ENCODE data around the gene ZNRF3.
"Not testable (repeated sequence)": the region's sequence is repeated elsewhere in the genome, so short reads cannot be mapped to it uniquely, and the experiment has no call there.

The ZNRF3 gene

GRCh38 chr22:28905256-28905832, 22.0 kb downstream of the ZNRF3 start:
- no peak overlapping the region for H3K4me3 ChIP-seq (ENCODE audit: low read depth in 1 of 2, low read length in 2 of 2)
- H3K27ac ChIP-seq (ENCODE audit: low read depth, low read length) = no peak overlapping the region
- no peaks in the 10 kb centered on the region for H3K36me3 ChIP-seq (ENCODE audit: control insufficient read depth in 1 of 2, insufficient read depth in 2 of 2, low read length in 2 of 2)
- H3K27me3 ChIP-seq (ENCODE audit: control insufficient read depth in 1 of 2, insufficient read depth in 2 of 2, low read length in 2 of 2) = no peaks in the 10 kb centered on the region
- peaks cover 39 to 41% of the 10 kb centered on the region in 2 donors for H3K4me1 ChIP-seq (ENCODE audit: control insufficient read depth in 1 of 2, insufficient read depth in 2 of 2, low read length in 2 of 2)
- H3K9ac ChIP-seq (ENCODE audit: low read depth in 1 of 2, low read length in 2 of 2) = no peak overlapping the region
- H3K9me3 ChIP-seq (ENCODE audit: control insufficient read depth in 1 of 2, low read length in 2 of 2) = no peaks in the 10 kb centered on the region

GRCh38 chr22:28906312-28906711, 22.9 kb downstream of the ZNRF3 start:
- H3K9me3 ChIP-seq (ENCODE audit: control insufficient read depth in 1 of 2, low read length in 2 of 2) = no peaks in the 10 kb centered on the region
- peaks cover 48% of the 10 kb centered on the region in 2 donors for H3K4me1 ChIP-seq (ENCODE audit: control insufficient read depth in 1 of 2, insufficient read depth in 2 of 2, low read length in 2 of 2)
- H3K27ac ChIP-seq (ENCODE audit: low read depth, low read length) = no peak overlapping the region
- no peaks in the 10 kb centered on the region for H3K36me3 ChIP-seq (ENCODE audit: control insufficient read depth in 1 of 2, insufficient read depth in 2 of 2, low read length in 2 of 2)
- no peaks in the 10 kb centered on the region for H3K27me3 ChIP-seq (ENCODE audit: control insufficient read depth in 1 of 2, insufficient read depth in 2 of 2, low read length in 2 of 2)
- H3K4me3 ChIP-seq (ENCODE audit: low read depth in 1 of 2, low read length in 2 of 2) = no peak overlapping the region
- no peak overlapping the region for H3K9ac ChIP-seq (ENCODE audit: low read depth in 1 of 2, low read length in 2 of 2)

GRCh38 chr22:28907311-28908008, 24.1 kb downstream of the ZNRF3 start:
- Histone ChIP-seq H3K4me3 (ENCODE audit: low read depth in 1 of 2, low read length in 2 of 2) (no peak overlapping the region), H3K9ac (ENCODE audit: low read depth in 1 of 2, low read length in 2 of 2) (no peak overlapping the region), H3K36me3 (ENCODE audit: control insufficient read depth in 1 of 2, insufficient read depth in 2 of 2, low read length in 2 of 2) (no peaks in the 10 kb centered on the region), H3K9me3 (ENCODE audit: control insufficient read depth in 1 of 2, low read length in 2 of 2) (no peaks in the 10 kb centered on the region), H3K27me3 (ENCODE audit: control insufficient read depth in 1 of 2, insufficient read depth in 2 of 2, low read length in 2 of 2) (no peaks in the 10 kb centered on the region), H3K27ac (ENCODE audit: low read depth, low read length) (no peak overlapping the region), H3K4me1 (ENCODE audit: control insufficient read depth in 1 of 2, insufficient read depth in 2 of 2, low read length in 2 of 2) (peaks cover 58 to 60% of the 10 kb centered on the region in 2 donors)

GRCh38 chr22:28908810-28909209, 25.4 kb downstream of the ZNRF3 start:
- Histone ChIP-seq H3K4me3 (ENCODE audit: low read depth in 1 of 2, low read length in 2 of 2) (peak overlapping the region in 1 of 2 donors; percentile 3), H3K4me1 (ENCODE audit: control insufficient read depth in 1 of 2, insufficient read depth in 2 of 2, low read length in 2 of 2) (peaks cover 45 to 52% of the 10 kb centered on the region in 2 donors)
- not testable (repeated sequence) for H3K36me3 ChIP-seq (ENCODE audit: control insufficient read depth in 1 of 2, insufficient read depth in 2 of 2, low read length in 2 of 2); H3K27me3 ChIP-seq (ENCODE audit: control insufficient read depth in 1 of 2, insufficient read depth in 2 of 2, low read length in 2 of 2); H3K9ac ChIP-seq (ENCODE audit: low read depth in 1 of 2, low read length in 2 of 2); H3K9me3 ChIP-seq (ENCODE audit: control insufficient read depth in 1 of 2, low read length in 2 of 2); H3K27ac ChIP-seq (ENCODE audit: low read depth, low read length)

- Histone ChIP-seq H3K4me3 (ENCODE audit: low read depth in 1 of 2, low read length in 2 of 2) (no peak overlapping the region), H3K4me1 (ENCODE audit: control insufficient read depth in 1 of 2, insufficient read depth in 2 of 2, low read length in 2 of 2) (peaks cover 39 to 46% of the 10 kb centered on the region in 2 donors), H3K27ac (ENCODE audit: low read depth, low read length) (no peak overlapping the region), H3K9ac (ENCODE audit: low read depth in 1 of 2, low read length in 2 of 2) (no peak overlapping the region), H3K36me3 (ENCODE audit: control insufficient read depth in 1 of 2, insufficient read depth in 2 of 2, low read length in 2 of 2) (no peaks in the 10 kb centered on the region), H3K9me3 (ENCODE audit: control insufficient read depth in 1 of 2, low read length in 2 of 2) (no peaks in the 10 kb centered on the region), H3K27me3 (ENCODE audit: control insufficient read depth in 1 of 2, insufficient read depth in 2 of 2, low read length in 2 of 2) (no peaks in the 10 kb centered on the region)
Observed at GRCh38 chr22:28909375-28909774, 26.0 kb downstream of the ZNRF3 start.

GRCh38 chr22:28910569-28911303, 27.4 kb downstream of the ZNRF3 start:
- Histone ChIP-seq H3K27ac (ENCODE audit: low read depth, low read length) (peak overlapping the region; percentile 24), H3K9me3 (ENCODE audit: control insufficient read depth in 1 of 2, low read length in 2 of 2) (no peaks in the 10 kb centered on the region), H3K36me3 (ENCODE audit: control insufficient read depth in 1 of 2, insufficient read depth in 2 of 2, low read length in 2 of 2) (no peaks in the 10 kb centered on the region)

GRCh38 chr22:28911304-28911690, 27.9 kb downstream of the ZNRF3 start:
- Histone ChIP-seq H3K4me3 (ENCODE audit: low read depth in 1 of 2, low read length in 2 of 2) (no peak overlapping the region), H3K4me1 (ENCODE audit: control insufficient read depth in 1 of 2, insufficient read depth in 2 of 2, low read length in 2 of 2) (peaks cover 32 to 41% of the 10 kb centered on the region in 2 donors), H3K27me3 (ENCODE audit: control insufficient read depth in 1 of 2, insufficient read depth in 2 of 2, low read length in 2 of 2) (no peaks in the 10 kb centered on the region), H3K36me3 (ENCODE audit: control insufficient read depth in 1 of 2, insufficient read depth in 2 of 2, low read length in 2 of 2) (no peaks in the 10 kb centered on the region), H3K9ac (ENCODE audit: low read depth in 1 of 2, low read length in 2 of 2) (no peak overlapping the region), H3K27ac (ENCODE audit: low read depth, low read length) (no peak overlapping the region), H3K9me3 (ENCODE audit: control insufficient read depth in 1 of 2, low read length in 2 of 2) (no peaks in the 10 kb centered on the region)

More at GRCh38 chr22:28910569-28911303, 27.4 kb downstream of the ZNRF3 start:
- Histone ChIP-seq H3K4me1 (ENCODE audit: control insufficient read depth in 1 of 2, insufficient read depth in 2 of 2, low read length in 2 of 2) (peaks cover 34 to 41% of the 10 kb centered on the region in 2 donors), H3K4me3 (ENCODE audit: low read depth in 1 of 2, low read length in 2 of 2) (no peak overlapping the region), H3K27me3 (ENCODE audit: control insufficient read depth in 1 of 2, insufficient read depth in 2 of 2, low read length in 2 of 2) (no peaks in the 10 kb centered on the region), H3K9ac (ENCODE audit: low read depth in 1 of 2, low read length in 2 of 2) (no peak overlapping the region)

- Histone ChIP-seq H3K4me3 (ENCODE audit: low read depth in 1 of 2, low read length in 2 of 2) (no peak overlapping the region), H3K9ac (ENCODE audit: low read depth in 1 of 2, low read length in 2 of 2) (no peak overlapping the region), H3K27me3 (ENCODE audit: control insufficient read depth in 1 of 2, insufficient read depth in 2 of 2, low read length in 2 of 2) (no peaks in the 10 kb centered on the region), H3K27ac (ENCODE audit: low read depth, low read length) (no peak overlapping the region), H3K36me3 (ENCODE audit: control insufficient read depth in 1 of 2, insufficient read depth in 2 of 2, low read length in 2 of 2) (no peaks in the 10 kb centered on the region), H3K4me1 (ENCODE audit: control insufficient read depth in 1 of 2, insufficient read depth in 2 of 2, low read length in 2 of 2) (peaks cover 33 to 43% of the 10 kb centered on the region in 2 donors), H3K9me3 (ENCODE audit: control insufficient read depth in 1 of 2, low read length in 2 of 2) (no peaks in the 10 kb centered on the region)
Observed at GRCh38 chr22:28911777-28912669, 28.7 kb downstream of the ZNRF3 start.

- no peaks in the 10 kb centered on the region for H3K36me3 ChIP-seq (ENCODE audit: control insufficient read depth in 1 of 2, insufficient read depth in 2 of 2, low read length in 2 of 2)
- H3K9ac ChIP-seq (ENCODE audit: low read depth in 1 of 2, low read length in 2 of 2) = no peak overlapping the region
- no peaks in the 10 kb centered on the region for H3K27me3 ChIP-seq (ENCODE audit: control insufficient read depth in 1 of 2, insufficient read depth in 2 of 2, low read length in 2 of 2)
- peaks cover 43 to 48% of the 10 kb centered on the region in 2 donors for H3K4me1 ChIP-seq (ENCODE audit: control insufficient read depth in 1 of 2, insufficient read depth in 2 of 2, low read length in 2 of 2)
- no peak overlapping the region for H3K27ac ChIP-seq (ENCODE audit: low read depth, low read length)
- no peaks in the 10 kb centered on the region for H3K9me3 ChIP-seq (ENCODE audit: control insufficient read depth in 1 of 2, low read length in 2 of 2)
- H3K4me3 ChIP-seq (ENCODE audit: low read depth in 1 of 2, low read length in 2 of 2) = no peak overlapping the region
Observed at GRCh38 chr22:28914201-28914600, 30.8 kb downstream of the ZNRF3 start.

Data from duodenal mucosa (tissue), 2 donors.